H1 (cell line): ENCODE data around the gene KPNA6. TPM values are rescaled to one million over a fixed set of nuclear protein-coding genes. Genes with fewer than 3 reads are reported as not detected.

Experiments used
- CTCF ChIA-PET: fragments of 300-600 bp; sonication (Branson Sonifier 250); formaldehyde crosslinking; loops from one replicate; lab custom pipeline; 2021; ENCODE audit not compliant: partially characterized antibody; lab: Charles Lee
- POLR2A ChIA-PET: fragments of 300-600 bp; sonication (Branson Sonifier 250); formaldehyde crosslinking; loops from one replicate; lab custom pipeline; 2021; ENCODE audit warnings: inconsistent platforms; ENCODE audit not compliant: partially characterized antibody; lab: Charles Lee
- DNase-seq, 2 experiments: peaks; one replicate each; pipeline versions ENCODE4 v3.0.0 to v3.0.0-alpha.2; 2010 to 2022; ENCODE audit warnings: low spot score in 2 of 2, low read depth in 1 of 2, mixed read lengths in 1 of 2
- FAIRE-seq: peaks from 2 replicates; lab custom pipeline; 2011; peaks lifted over from hg19 to GRCh38; lab: Jason Lieb, UNC
- H2AFZ ChIP-seq: 2 replicates; pipeline ENCODE4 v1.8.1; 2012; ENCODE audit warnings: low read length, inconsistent platforms
- H2AK5ac ChIP-seq: 2 replicates; pipeline ENCODE4 v1.6.1; 2013; ENCODE audit warnings: low read depth, low read length
- H2BK120ac ChIP-seq: replicated peaks from 2 replicates; pipeline ENCODE3; 2013; ENCODE audit warnings: low read depth, low read length, inconsistent platforms
- H2BK12ac ChIP-seq: 2 replicates; pipeline ENCODE4 v1.6.1; 2013; ENCODE audit warnings: low read depth, low read length
- H2BK15ac ChIP-seq: 2 replicates; pipeline ENCODE4 v1.6.1; 2013; ENCODE audit warnings: low read length
- H2BK20ac ChIP-seq: 2 replicates; pipeline ENCODE4 v1.6.1; 2013; ENCODE audit warnings: low read length
- H2BK5ac ChIP-seq: 2 replicates; pipeline ENCODE4 v1.6.1; 2013; ENCODE audit warnings: low read depth, low read length
- H3K14ac ChIP-seq: 2 replicates; pipeline ENCODE4 v1.6.1; 2013; ENCODE audit warnings: inconsistent platforms; ENCODE audit not compliant: insufficient read length
- H3K18ac ChIP-seq: 2 replicates; pipeline ENCODE4 v1.6.1; 2013; ENCODE audit warnings: low read length; ENCODE audit errors: extremely low read depth
- H3K23ac ChIP-seq: 2 replicates; pipeline ENCODE4 v1.6.1; 2013; ENCODE audit warnings: inconsistent platforms; ENCODE audit not compliant: insufficient read length
- H3K23me2 ChIP-seq: 2 replicates; pipeline ENCODE4 v1.6.1; 2013; ENCODE audit warnings: low read depth, low read length
- H3K27ac ChIP-seq: 2 replicates; pipeline ENCODE4 v1.6.1; 2011; ENCODE audit warnings: low read depth, low read length, inconsistent platforms
- H3K27me3 ChIP-seq, 4 experiments: replicated peaks in 1 of 4; 1 replicate in 1 of 4; 2 replicates in 3 of 4; pipeline versions ENCODE4 v1.6.1 to v1.8.1; 2011 to 2013; ENCODE audit warnings: low read length in 3 of 4, mild to moderate bottlenecking in 3 of 4, inconsistent platforms in 2 of 4, mixed read lengths in 2 of 4, moderate library complexity in 1 of 4; ENCODE audit not compliant: control insufficient read depth in 3 of 4, insufficient read depth in 3 of 4; ENCODE audit errors: extremely low read depth in 1 of 4
- H3K36me3 ChIP-seq, 4 experiments: 2 replicates each; pipeline versions ENCODE4 v1.6.1 to v1.8.1; 2011 to 2013; ENCODE audit warnings: mild to moderate bottlenecking in 4 of 4, low read length in 3 of 4, moderate library complexity in 2 of 4, control low read depth in 1 of 4, inconsistent platforms in 1 of 4; ENCODE audit not compliant: insufficient read depth in 4 of 4, control insufficient read depth in 2 of 4
- H3K4ac ChIP-seq: replicated peaks from 2 replicates; pipeline ENCODE3; 2013; ENCODE audit warnings: low read length, low read depth, mixed read lengths, inconsistent platforms; ENCODE audit not compliant: insufficient read length
- H3K4me1 ChIP-seq, 4 experiments: replicated peaks in 1 of 4; 1 replicate in 1 of 4; 2 replicates in 3 of 4; pipeline versions ENCODE4 v1.6.1 to v1.8.1; 2011 to 2013; ENCODE audit warnings: low read length in 3 of 4, inconsistent platforms in 2 of 4, mixed read lengths in 1 of 4; ENCODE audit not compliant: insufficient read depth in 4 of 4, control insufficient read depth in 3 of 4
- H3K4me2 ChIP-seq, 2 experiments: 2 replicates each; pipeline versions ENCODE4 v1.6.1 to v1.8.1; 2011 to 2013; ENCODE audit warnings: low read depth in 2 of 2, low read length in 2 of 2, control low read depth in 1 of 2, inconsistent platforms in 1 of 2, mild to moderate bottlenecking in 1 of 2; ENCODE audit not compliant: insufficient read depth in 1 of 2
- H3K4me3 ChIP-seq, 4 experiments: fragments of 200-600, 300-600 bp in 1 of 4; sonication (generic), shearing (Covaris generic), sonication (Bioruptor Twin) in 1 of 4; 2 replicates each; pipeline versions ENCODE4 v1.5.1 to v1.8.1; 2011 to 2016; ENCODE audit warnings: low read length in 4 of 4, low read depth in 3 of 4, control low read depth in 2 of 4, inconsistent platforms in 2 of 4, mild to moderate bottlenecking in 2 of 4, mixed read lengths in 1 of 4, moderate library complexity in 1 of 4; ENCODE audit not compliant: insufficient read depth in 2 of 4; ENCODE audit errors: extremely low read depth in 1 of 4
- H3K56ac ChIP-seq: replicated peaks from 2 replicates; pipeline ENCODE3; 2013; ENCODE audit warnings: low read depth, mild to moderate bottlenecking, mixed read lengths, low read length, inconsistent platforms; ENCODE audit not compliant: insufficient read length
- H3K79me1 ChIP-seq: 2 replicates; pipeline ENCODE4 v1.6.1; 2013; ENCODE audit warnings: low read depth, low read length, control low read depth
- H3K79me2 ChIP-seq, 2 experiments: 2 replicates each; pipeline versions ENCODE4 v1.6.1 to v1.8.1; 2012 to 2013; ENCODE audit warnings: low read length in 2 of 2, mild to moderate bottlenecking in 2 of 2, inconsistent platforms in 1 of 2; ENCODE audit not compliant: insufficient read depth in 2 of 2, control insufficient read depth in 1 of 2
- H3K9ac ChIP-seq, 4 experiments: replicated peaks in 1 of 4; 1 replicate in 1 of 4; 2 replicates in 3 of 4; pipeline versions ENCODE4 v1.6.1 to v1.8.1; 2011 to 2013; ENCODE audit warnings: low read depth in 3 of 4, low read length in 3 of 4, control low read depth in 2 of 4, mild to moderate bottlenecking in 2 of 4, moderate library complexity in 2 of 4, inconsistent platforms in 1 of 4; ENCODE audit errors: extremely low read depth in 1 of 4
- H3K9me3 ChIP-seq, 2 experiments: 2 replicates each; pipeline versions ENCODE4 v1.6.1 to v1.8.1; 2012 to 2013; ENCODE audit warnings: mild to moderate bottlenecking in 2 of 2, moderate library complexity in 2 of 2, control low read depth in 1 of 2, inconsistent platforms in 1 of 2, low read depth in 1 of 2, low read length in 1 of 2, mixed read lengths in 1 of 2; ENCODE audit not compliant: insufficient read depth in 2 of 2
- H4K20me1 ChIP-seq, 2 experiments: replicated peaks in 1 of 2; 2 replicates each; pipeline versions ENCODE3 to v1.8.1; 2011 to 2013; ENCODE audit warnings: inconsistent platforms in 2 of 2, low read length in 2 of 2, mild to moderate bottlenecking in 1 of 2; ENCODE audit not compliant: insufficient read depth in 2 of 2, control insufficient read depth in 1 of 2
- H4K5ac ChIP-seq: 2 replicates; pipeline ENCODE4 v1.6.1; 2013; ENCODE audit warnings: low read length, low read depth, mixed read lengths, inconsistent platforms; ENCODE audit not compliant: insufficient read length
- H4K8ac ChIP-seq: 2 replicates; pipeline ENCODE4 v1.8.0; 2013; ENCODE audit warnings: mild to moderate bottlenecking, moderate library complexity, low read length, inconsistent platforms; ENCODE audit not compliant: insufficient read depth; ENCODE audit errors: extremely low read depth
- H4K91ac ChIP-seq: replicated peaks from 2 replicates; pipeline ENCODE3; 2013; ENCODE audit warnings: low read length, mixed read lengths, inconsistent platforms; ENCODE audit not compliant: insufficient read length
- BRCA1 ChIP-seq: IDR thresholded peaks from 2 replicates; pipeline ENCODE4 v1.6.1; 2012; ENCODE audit warnings: low read depth, low read length, improper control_type of control experiment
- CEBPB ChIP-seq: IDR thresholded peaks from 2 replicates; pipeline ENCODE4 v1.6.1; 2012; ENCODE audit warnings: low read depth, low read length
- CHD1 ChIP-seq: IDR thresholded peaks from 2 replicates; pipeline ENCODE4 v1.6.1; 2012; ENCODE audit warnings: low read depth, low read length, improper control_type of control experiment
- CTBP2 ChIP-seq: IDR thresholded peaks from 2 replicates; pipeline ENCODE4 v1.7.0; 2011; ENCODE audit warnings: borderline replicate concordance, mild to moderate bottlenecking, moderate library complexity, mixed read lengths, low read length; ENCODE audit not compliant: insufficient read depth, insufficient read length
- GTF2F1 ChIP-seq: IDR thresholded peaks from 2 replicates; pipeline ENCODE4 v1.6.1; 2012; ENCODE audit warnings: low read depth, low read length, improper control_type of control experiment, borderline replicate concordance
- MAFK ChIP-seq: IDR thresholded peaks from 2 replicates; pipeline ENCODE4 v1.6.1; 2012; ENCODE audit warnings: low read depth, mild to moderate bottlenecking, improper control_type of control experiment, low read length
- PHF8 ChIP-seq: fragments of 200-600 bp; sonication (generic); conservative IDR thresholded peaks from 2 replicates; pipeline ENCODE4 v1.7.1; 2012; ENCODE audit warnings: low read depth, mild to moderate bottlenecking, inconsistent platforms, low read length, moderate library complexity
- POLR2A ChIP-seq, 2 experiments: IDR thresholded peaks; 1 replicate in 1 of 2; 2 replicates in 1 of 2; pipeline ENCODE4 v1.6.1; 2011; ENCODE audit warnings: low read depth in 2 of 2, low read length in 2 of 2, mild to moderate bottlenecking in 2 of 2; ENCODE audit errors: control extremely low read depth in 1 of 2
- POLR2AphosphoS5 ChIP-seq: IDR thresholded peaks from 2 replicates; pipeline ENCODE4 v1.6.1; 2011; ENCODE audit warnings: low read depth, low read length
- RAD21 ChIP-seq, 2 experiments: IDR thresholded peaks in 1 of 2; conservative IDR thresholded peaks in 1 of 2; 2 replicates each; pipeline ENCODE4 v1.6.1; 2011; ENCODE audit warnings: low read depth in 2 of 2, low read length in 2 of 2, improper control_type of control experiment in 1 of 2, inconsistent platforms in 1 of 2, mild to moderate bottlenecking in 1 of 2, moderate library complexity in 1 of 2
- RFX5 ChIP-seq: IDR thresholded peaks from 2 replicates; pipeline ENCODE4 v1.6.1; 2011; ENCODE audit warnings: low read depth, low read length, improper control_type of control experiment, borderline replicate concordance
- SIRT6 ChIP-seq: IDR thresholded peaks from one replicate; pipeline ENCODE4 v1.7.1; 2012; ENCODE audit warnings: low read length, inconsistent platforms
- SUZ12 ChIP-seq: fragments of 200-600 bp; sonication (generic); IDR thresholded peaks from 2 replicates; pipeline ENCODE4 v1.6.1; 2012; ENCODE audit warnings: mild to moderate bottlenecking, inconsistent platforms, low read length, moderate library complexity, mixed read lengths
- YY1 ChIP-seq: IDR thresholded peaks from 2 replicates; pipeline ENCODE4 v1.6.1; 2011; ENCODE audit warnings: low read depth, mild to moderate bottlenecking, low read length
- ZNF274 ChIP-seq: IDR thresholded peaks from 2 replicates; pipeline ENCODE4 v1.7.0; 2012; ENCODE audit warnings: low read length, borderline replicate concordance; ENCODE audit errors: extremely low read depth
- WGBS, 2 experiments: shearing (Covaris generic) in 1 of 2; methylation state at CpG; one replicate each; pipeline versions ENCODE4 v1.1.6 to v1.1.7; 2013 to 2015; ENCODE audit warnings: low lambda C conversion rate in 2 of 2, mixed read lengths in 2 of 2, inconsistent platforms in 1 of 2, low coverage in 1 of 2, missing lambda C conversion rate in 1 of 2; ENCODE audit not compliant: insufficient replicate concordance in 2 of 2, insufficient coverage in 1 of 2, insufficient read length in 1 of 2; ENCODE audit errors: extremely low coverage in 1 of 2, missing lambda C conversion rate in 1 of 2; 5-methylcytosine and 5-hydroxymethylcytosine counted together
- polyA plus RNA-seq, 7 experiments: library from polyadenylated mRNA; depleted of rRNA in 3 of 7; stranded (reverse) in 5 of 7; unstranded in 2 of 7; fragments of >200 nt in 5 of 7; fragments of 200-250 nt in 2 of 7; gene quantifications; 1 replicate in 5 of 7; 2 replicates in 1 of 7; 4 replicates in 1 of 7; pipeline versions ENCODE4 v1.2.1 to v1.2.3, GENCODE V29; 2011 to 2013; ENCODE audit warnings: missing spikeins in 2 of 7, mixed read lengths in 2 of 7
- total RNA-seq: library from RNA; stranded (reverse); fragmentation: NEBNext Ultra II Directional; extraction: Animal tissue kit (Norgen Biotek cat#: 25700); gene quantifications from 2 replicates; pipeline ENCODE4 v1.2.1, GENCODE V29; 2021

The KPNA6 gene
- total and polyA plus RNA-seq, 2 of the 8 experiments (the other 6 are each of a cell fraction or from before 2014, with no cell fraction given) = 24.2 to 120 TPM

DNA sequence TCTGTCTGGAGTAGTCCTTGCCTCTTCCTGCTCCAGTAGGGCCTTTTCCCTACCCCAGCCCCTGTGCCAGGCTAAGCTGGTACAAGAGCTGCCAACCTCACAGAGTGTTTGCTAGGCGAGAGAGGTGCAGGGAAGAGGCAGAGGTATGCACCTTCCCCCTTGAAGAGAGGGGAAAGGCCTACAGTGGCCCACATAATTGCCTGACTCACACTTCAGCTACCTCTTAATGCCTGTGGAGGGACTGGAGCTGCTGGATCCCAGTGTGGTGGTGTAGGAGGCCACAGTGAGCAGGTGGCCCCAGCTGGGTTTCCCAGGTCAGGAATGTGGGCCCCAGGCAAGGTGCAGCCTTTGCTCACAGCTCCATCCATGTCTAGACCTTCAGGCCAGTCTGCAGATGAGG, 89.2 kb downstream of the KPNA6 start:
- FAIRE-seq (no peak), DNase-seq (no peak)
- no peaks in the 10 kb centered on the region for H3K79me2 ChIP-seq
- no peak overlapping the region for H2BK120ac ChIP-seq
- no peak overlapping the region; the same call in 1 of the 2 replicates for H4K8ac ChIP-seq
- no peaks in the 10 kb centered on the region for H3K9me3 ChIP-seq
- H4K20me1 ChIP-seq = peaks cover 9 to 10% of the 10 kb centered on the region in 2 experiments
- peaks cover 13 to 26% (median 18%) of the 10 kb centered on the region in 4 experiments for H3K4me1 ChIP-seq
- whole genome bisulfite sequencing, 2 experiments = 90% methylated on average over 1 of the region's 1 CpG; no CpG with 5 or more reads in 1 of the 2 experiments
- H4K5ac ChIP-seq = no peak overlapping the region
- H2BK12ac ChIP-seq = no peak overlapping the region
- no peak overlapping the region for H2BK20ac ChIP-seq
- H2BK5ac ChIP-seq = no peak overlapping the region; the same call in 1 of the 2 replicates
- no peak overlapping the region for H3K18ac ChIP-seq
- no peak overlapping the region for H4K91ac ChIP-seq
- H3K27me3 ChIP-seq = no peaks in the 10 kb centered on the region; a peak in 1 of 7 replicates
- no peak overlapping the region for H3K14ac ChIP-seq
- ChIA-PET CTCF (interaction anchor here (2.1 to 2.4 kb wide), 2 partner anchors 19 to 44 kb away, joined by 8 to 16 read pairs; no protein-coding TSS in a partner anchor), POLR2A (interaction anchor here (0.6 to 21.3 kb wide), 13 partner anchors 12 to 142 kb away, joined by 3 to 332 read pairs (median 4); partner anchors contain the start of genes DCDC2B, IQCC, MARCKSL1 and TMEM39B)
- H3K36me3 ChIP-seq = peaks cover 34 to 56% (median 46%) of the 10 kb centered on the region in 4 experiments; a peak in 7 of 8 replicates
- no peak overlapping the region for H3K4ac ChIP-seq
- peaks cover 9% of the 10 kb centered on the region; the same call in 1 of the 2 replicates for H3K23me2 ChIP-seq
- no peak overlapping the region for H3K56ac ChIP-seq
- no peak overlapping the region for H2AK5ac ChIP-seq
- H3K27ac ChIP-seq = no peak overlapping the region
- H2BK15ac ChIP-seq = no peak overlapping the region
- no peak overlapping the region for H3K4me3 ChIP-seq
- no peak overlapping the region for H3K9ac ChIP-seq
- no peak overlapping the region for H3K23ac ChIP-seq
- no peak overlapping the region for H2AFZ ChIP-seq
- no peak overlapping the region for H3K4me2 ChIP-seq
- 0 out of 2 replicates have a peak, but pooled peaks cover 3% of the 10 kb centered on the region for H3K79me1 ChIP-seq
- TF ChIP-seq CTBP2 = no peak
- TF ChIP-seq SIRT6 = no peak
- no peak for TF ChIP-seq BRCA1
- no peak for TF ChIP-seq YY1
- TF ChIP-seq RAD21 (IDR thresholded peaks at IDR 0.05 in 1 of 2, conservative IDR thresholded peaks at IDR 0.05 in 1 of 2; ENCODE audit: low read depth in 2 of 2, low read length in 2 of 2) = no peak
- no peak for TF ChIP-seq PHF8
- TF ChIP-seq MAFK = no peak
- no peak for TF ChIP-seq POLR2A (IDR thresholded peaks at IDR 0.05; ENCODE audit: control extremely low read depth in 1 of 2, low read depth in 2 of 2, low read length in 2 of 2)
- no peak for TF ChIP-seq SUZ12
- no peak for TF ChIP-seq ZNF274
- TF ChIP-seq CHD1 = no peak
- TF ChIP-seq POLR2AphosphoS5 = no peak
- TF ChIP-seq CEBPB = no peak
- TF ChIP-seq RFX5 = no peak
- TF ChIP-seq GTF2F1 = no peak
